GM21390 (cell line): Measurements from ENCODE around the gene CLIP2.
"Not testable (repeated sequence)": the region's sequence is repeated elsewhere in the genome, so short reads cannot be mapped to it uniquely, and the experiment has no call there.

ENCODE experiments used
- ATAC-seq: cut with Tn5 transposase; IDR thresholded peaks from one replicate; pipeline ENCODE4 v1.9.1; 2021; ENCODE audit not compliant: unreplicated experiment

CLIP2 gene

GRCh38 chr7:74401137-74401859, 112.1 kb downstream of the CLIP2 start:
- no peak for ATAC-seq

- not testable (repeated sequence) for ATAC-seq
Measured at GRCh38 chr7:74402668-74403067, 113.5 kb downstream of the CLIP2 start.

- ATAC-seq: no peak
Measured at GRCh38 chr7:74403521-74404387, 114.5 kb downstream of the CLIP2 start.

DNA sequence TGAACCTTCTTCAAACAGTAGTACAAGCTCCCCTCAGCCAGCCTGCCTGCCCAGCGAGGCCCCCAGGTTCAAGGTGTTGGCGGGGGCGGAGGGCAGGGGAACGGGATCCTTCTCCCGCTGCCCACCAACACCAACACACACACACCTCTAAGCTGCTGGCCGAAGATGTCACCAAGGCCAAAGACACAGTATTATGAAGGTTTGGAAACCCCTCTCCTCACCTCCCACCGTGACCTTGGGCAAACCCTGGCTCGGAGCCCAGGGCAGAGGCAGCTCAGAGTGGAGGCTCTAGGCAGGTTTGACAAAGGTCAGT, 115.1 kb downstream of the CLIP2 start:
- ATAC-seq: no peak

DNA sequence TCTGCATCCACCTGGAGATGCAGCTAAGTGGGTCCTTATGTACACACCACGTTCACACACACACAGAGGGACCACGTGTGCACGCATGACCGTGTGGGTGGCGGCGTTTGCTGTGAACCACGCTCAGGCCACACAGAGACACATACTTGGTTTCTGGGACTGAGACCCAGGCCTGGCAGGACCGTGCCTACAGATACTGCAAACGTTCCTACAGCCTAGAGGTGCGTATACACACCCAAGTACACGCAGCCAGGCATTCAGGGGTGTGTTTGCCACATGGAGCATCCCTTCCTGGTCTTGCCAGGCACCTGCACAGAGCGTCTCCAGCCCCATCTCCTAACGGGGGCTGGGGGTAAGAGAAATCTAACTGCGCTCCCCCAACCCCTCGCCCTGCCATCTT, 115.5 kb downstream of the CLIP2 start:
- ATAC-seq: no peak

DNA sequence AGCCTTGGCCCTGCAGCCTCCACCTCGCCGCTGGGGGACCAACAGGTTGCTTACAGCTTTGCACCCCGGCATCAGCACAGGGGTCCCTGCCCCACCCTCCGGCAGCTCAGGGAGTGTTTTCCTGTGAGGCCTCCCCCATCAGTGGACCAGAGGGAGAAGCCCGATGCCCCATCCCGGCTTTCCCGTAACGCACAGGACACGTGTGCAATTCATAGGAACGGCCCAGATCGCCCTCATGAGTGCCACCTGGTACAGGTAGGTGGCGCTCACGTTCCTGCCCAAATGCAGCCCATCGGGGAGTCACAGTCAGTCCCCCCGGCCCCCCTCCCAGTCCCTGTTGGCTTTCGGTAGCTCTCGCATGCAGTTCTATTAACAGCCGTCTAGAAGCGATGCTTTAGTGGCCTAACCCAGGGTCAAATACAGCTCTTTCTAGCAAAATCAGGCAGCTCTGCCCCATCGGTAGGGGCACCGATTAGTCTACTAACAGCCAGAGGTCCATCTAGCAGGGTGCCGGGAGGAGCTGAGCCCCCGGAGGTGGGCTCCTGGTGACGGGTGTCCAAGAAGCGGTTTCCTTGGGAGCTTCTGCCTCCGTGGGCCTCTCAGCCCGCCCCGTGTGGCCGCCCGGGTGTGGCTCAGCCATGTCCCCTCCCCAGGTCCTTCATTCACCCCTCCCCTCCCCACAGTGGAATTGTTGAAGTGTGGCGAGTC, 116.1 kb downstream of the CLIP2 start:
- ATAC-seq: no peak

DNA sequence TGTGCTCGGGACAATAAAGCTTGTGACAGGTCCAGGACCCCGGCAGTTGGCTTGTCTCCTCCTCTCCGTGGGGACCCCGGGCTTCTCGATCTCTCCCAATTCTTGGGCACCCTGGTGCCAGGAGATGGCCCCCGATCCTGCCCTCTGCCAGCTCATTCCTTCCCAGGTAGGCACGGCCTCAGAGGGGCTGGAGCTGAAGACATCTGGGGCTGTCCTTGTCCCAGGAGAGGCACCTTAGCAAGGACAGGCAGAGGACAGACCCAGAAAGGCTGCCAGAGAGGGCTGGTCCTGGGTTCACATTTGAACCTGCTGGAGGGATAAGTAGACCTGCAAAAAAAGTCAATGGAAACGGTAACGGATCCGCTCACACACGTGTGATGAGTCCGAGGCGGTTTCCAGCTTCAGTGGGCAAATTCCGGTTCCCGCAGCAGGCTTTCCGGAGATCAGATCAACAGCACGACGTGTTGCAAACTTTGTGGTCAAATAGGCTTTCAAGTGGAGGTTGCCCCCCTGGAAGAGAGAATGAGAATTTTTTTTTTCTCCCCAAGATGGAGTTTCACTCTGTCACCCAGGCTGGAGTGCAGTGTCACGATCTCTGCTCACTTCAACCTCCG, 116.8 kb downstream of the CLIP2 start:
- no peak for ATAC-seq

- ATAC-seq: no peak
Measured at GRCh38 chr7:74407958-74408357, 118.8 kb downstream of the CLIP2 start.

- no peak for ATAC-seq
Measured at GRCh38 chr7:74409571-74409970, 120.4 kb downstream of the CLIP2 start.

DNA sequence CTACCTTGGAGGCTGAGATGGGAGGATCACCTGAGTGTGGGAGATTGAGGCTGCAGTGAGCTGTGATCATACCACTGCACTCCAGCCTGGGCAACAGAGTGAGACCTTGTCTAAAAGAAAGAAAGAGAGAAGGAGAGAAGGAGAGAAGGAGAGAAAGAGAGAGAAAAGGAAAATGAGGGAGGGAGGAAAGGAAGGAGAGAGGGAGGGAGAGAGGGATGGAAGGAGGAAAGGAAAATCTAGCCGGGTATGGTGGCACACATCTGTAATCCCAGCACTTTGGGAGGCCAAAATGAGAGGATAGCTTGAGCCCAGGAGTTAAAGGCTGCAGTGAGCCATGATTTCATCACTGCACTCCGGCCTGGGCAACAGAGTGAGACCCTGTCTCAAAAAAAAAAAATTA, 121.6 kb downstream of the CLIP2 start:
- no peak for ATAC-seq

- ATAC-seq: not testable (repeated sequence)
Measured at GRCh38 chr7:74411571-74411970, 122.4 kb downstream of the CLIP2 start.

DNA sequence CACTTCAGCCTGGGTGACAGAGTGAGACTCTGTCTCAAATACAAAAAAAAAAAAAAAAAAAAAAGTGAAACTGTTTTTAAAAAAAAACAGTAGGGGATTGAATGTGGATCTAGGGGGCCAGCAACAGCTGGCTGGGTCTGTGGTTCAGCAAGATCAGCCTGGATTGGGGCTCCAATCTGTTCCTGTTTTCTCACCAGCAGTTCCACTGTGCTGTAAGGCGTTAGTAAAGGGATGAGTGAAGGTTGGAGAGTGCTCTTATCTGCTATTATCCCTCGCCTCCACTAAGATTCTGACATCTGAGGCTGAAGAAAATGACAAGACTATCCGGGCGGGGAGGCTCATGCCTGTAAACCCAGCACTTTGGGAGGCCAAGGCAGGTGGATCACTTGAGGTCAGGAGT, 122.8 kb downstream of the CLIP2 start:
- no peak for ATAC-seq

- ATAC-seq: no peak
Measured at GRCh38 chr7:74412603-74413002, 123.4 kb downstream of the CLIP2 start.

- ATAC-seq: not testable (repeated sequence)
Measured at GRCh38 chr7:74414595-74415333, 125.6 kb downstream of the CLIP2 start.

- ATAC-seq: no peak
Measured at GRCh38 chr7:74417419-74417971, 128.3 kb downstream of the CLIP2 start.

DNA sequence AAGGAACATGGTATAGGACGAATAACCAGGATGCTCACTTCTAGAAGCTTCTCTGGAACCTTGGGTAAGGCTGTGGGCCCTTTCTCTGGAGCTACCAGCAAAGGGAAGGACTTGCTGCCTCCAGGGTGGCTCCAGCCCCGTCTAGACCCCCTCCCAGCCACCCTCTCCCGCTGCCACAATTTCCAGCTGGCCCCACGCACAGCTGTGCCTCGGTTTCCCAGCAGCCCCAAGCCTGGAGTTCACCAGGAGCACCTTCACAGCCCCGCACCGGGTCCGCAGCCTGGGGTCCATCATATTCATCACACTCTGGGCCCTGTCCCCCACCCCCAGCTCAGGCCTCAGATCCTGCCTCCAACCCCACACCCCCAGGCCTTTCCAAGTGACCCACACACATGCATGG, 128.9 kb downstream of the CLIP2 start:
- ATAC-seq: no peak

GRCh38 chr7:74418538-74418937, 129.3 kb downstream of the CLIP2 start:
- no peak for ATAC-seq

- ATAC-seq: not testable (repeated sequence)
Measured at GRCh38 chr7:74419232-74419631, 130.0 kb downstream of the CLIP2 start.

DNA sequence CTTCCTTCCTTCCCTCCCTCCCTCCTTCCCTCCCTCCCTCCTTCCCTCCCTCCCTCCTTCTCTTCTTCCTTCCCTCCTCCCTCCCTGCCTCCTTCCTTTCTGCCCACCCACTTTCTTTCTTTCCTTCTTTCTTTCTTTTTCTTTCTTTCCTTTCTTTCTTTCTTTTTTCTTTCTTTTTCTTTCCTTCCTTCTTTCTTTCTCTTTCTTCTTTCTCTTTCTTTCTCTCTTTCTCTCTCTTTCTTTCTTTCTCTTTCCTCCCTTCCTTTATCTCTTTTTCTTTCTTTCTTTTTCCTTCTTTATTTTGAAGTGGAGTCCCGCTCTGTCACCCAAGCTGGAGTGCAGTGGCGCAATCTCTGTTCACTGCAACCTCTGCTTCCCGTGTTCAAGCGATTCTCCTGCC, 130.8 kb downstream of the CLIP2 start:
- ATAC-seq: no peak

GRCh38 chr7:74424291-74424880, 135.2 kb downstream of the CLIP2 start:
- ATAC-seq: no peak
